ENCODE data around the gene RFT1.
A peak's percentile ranks its signal among the peaks of the same experiment; 100 is the strongest.
"Not testable (repeated sequence)": the region's sequence is repeated elsewhere in the genome, so short reads cannot be mapped to it uniquely, and the experiment has no call there.

Gene RFT1

GRCh38 chr3:53065841-53066480 lies 64.3 kb downstream of the RFT1 start:
- no peak for DNase-seq

GRCh38 chr3:53062905-53063304 lies 67.3 kb downstream of the RFT1 start:
- DNase-seq, result no peak

DNA sequence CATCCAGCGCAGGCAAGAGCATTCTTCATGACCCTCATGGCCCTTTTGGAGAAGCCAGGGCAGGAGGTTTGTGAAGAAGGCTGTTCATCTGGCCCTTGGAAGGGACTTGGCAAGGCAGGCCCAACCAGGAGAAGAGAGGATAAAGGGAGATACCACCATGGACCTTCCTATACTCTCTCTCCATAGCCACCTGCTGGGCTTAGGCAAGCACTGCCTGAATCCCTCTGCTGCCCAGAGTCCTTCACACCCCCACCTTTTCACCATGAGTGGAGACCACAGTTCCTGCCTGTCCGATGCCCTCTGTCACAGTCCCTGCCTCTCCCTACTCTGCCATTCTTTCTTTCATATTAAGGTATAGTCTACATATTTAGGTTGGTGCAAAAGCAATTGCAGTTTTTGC lies 73.8 kb downstream of the RFT1 start:
- DNase-seq, result no peak

DNA sequence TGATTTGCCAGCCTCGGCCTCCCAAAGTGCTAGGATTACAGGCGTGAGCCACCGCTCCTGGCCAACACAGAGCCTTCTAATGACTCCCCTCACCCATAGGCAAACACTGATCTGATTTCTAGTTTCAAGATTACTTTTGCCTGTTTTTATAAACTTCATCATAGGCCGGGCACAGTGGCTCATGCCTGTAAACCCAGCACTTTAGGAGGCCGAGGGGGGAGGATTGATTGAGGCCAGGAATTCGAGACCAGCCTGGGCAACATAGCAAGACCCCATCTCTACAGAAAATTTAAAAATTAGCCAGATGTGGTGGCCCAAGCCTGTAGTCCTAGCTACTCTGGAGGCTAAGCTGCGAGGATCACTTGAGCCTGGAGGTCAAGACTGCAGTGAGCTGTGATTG lies 76.0 kb downstream of the RFT1 start:
- not testable (repeated sequence) for DNase-seq

DNA sequence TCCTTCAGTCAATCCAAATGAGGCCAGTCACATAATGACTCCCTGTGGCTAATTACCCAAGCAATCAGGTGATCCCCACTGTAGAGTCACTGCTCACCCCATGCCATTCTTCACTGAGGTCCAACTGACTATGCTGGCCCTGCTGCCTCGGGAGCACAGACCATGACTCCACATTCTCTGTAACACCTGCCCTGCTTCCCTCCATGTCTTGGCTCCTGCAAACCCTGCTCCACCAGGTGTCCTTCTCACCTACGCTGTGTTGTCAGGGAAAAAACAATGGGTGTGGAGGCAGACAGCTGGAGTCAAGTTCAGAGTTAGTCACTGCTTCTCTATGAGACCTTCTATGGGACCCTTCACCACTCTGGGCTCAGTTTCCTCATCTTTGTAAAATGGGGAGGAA lies 78.3 kb downstream of the RFT1 start:
- no peak for DNase-seq

DNA sequence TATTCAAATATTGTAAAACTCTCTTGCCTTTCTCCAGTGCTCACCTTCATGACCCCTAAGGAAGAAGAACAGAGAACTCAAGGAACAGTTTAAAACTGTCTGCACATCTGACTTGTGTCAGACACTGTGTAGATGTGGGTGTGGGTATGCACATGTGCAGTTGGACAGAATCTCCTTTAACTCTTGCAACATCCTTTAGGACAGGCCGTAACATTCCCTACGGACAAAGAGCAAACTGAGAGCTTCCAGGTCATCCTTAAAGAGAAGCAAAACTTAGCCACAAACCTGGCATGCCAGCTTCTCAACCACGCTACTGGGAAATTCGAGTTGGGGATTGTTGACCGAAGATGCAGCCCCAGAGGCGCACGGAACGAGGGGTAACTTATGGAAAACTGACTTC lies 80.2 kb downstream of the RFT1 start:
- DNase-seq, result no peak

GRCh38 chr3:53046171-53047170 lies 83.8 kb downstream of the RFT1 start:
- peak; percentile 75 for DNase-seq

- DNase-seq, result peak; percentile 89
Measured at GRCh38 chr3:53045518-53046170, 84.6 kb downstream of the RFT1 start, which contains the start of gene SFMBT1. Gene SFMBT1 (minus strand): TSS chr3:53046073. CDS start chr3:52969128, 76,945 bp downstream.

DNA sequence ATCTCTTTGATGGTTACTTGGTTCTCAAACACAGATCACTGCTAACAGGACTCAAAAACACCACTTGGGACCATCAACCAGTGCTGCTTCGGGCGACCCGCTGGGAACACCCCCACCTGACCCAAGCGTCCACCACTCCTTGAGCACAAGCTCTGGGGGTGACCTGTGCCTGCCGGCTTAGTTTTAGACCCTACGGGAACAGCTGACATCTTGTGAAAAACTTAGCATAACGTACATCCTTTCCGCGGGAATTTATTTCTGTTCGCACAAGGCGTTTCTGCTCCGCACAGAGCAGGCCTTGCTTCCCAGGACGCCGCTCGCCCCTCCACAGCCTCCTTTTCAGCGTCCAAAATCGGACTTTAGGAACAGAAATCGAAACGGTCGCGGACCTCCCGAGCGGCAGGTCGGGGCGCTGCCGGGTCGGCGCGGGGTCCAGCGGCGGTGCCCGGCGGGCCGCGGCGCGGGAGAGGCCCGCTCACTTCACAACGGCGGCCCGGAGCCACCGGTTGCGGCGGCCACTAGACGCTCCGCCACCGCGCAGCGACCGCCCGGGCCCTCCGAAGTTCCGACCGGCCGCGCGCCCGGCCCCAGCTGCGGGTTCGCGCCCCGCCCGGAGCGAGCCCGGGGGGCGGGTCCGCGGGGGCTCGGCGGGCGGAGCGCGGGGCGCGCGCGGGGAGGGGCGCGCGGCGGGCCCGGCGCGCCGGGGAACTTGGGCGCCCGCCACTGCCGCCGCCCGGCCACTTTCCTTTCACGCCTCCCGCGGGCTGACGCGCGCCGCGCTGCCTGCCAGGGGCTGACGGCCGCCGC lies 85.3 kb downstream of the RFT1 start:
- DNase-seq, result peak; percentile 77

GRCh38 chr3:53044371-53044710 lies 85.9 kb downstream of the RFT1 start:
- DNase-seq, result no peak

DNA sequence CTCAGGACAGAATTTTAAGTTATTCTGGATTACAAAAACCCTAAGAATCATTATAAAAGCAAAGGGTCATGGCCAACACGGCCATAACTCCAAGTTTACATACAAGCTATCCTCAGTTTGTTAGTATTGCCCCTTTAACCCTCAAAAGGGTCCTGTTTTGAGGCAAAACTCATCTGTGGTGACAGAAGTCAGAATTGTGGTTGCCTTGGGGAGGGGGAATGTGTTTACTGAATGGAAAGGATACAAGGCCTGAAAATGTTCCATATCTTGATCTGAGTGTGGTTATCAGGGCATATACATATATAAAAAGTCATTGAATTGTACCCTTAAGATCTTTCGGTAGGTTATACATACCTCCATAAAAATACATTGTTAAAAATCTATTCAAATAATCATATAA lies 86.5 kb downstream of the RFT1 start:
- no peak for DNase-seq

DNA sequence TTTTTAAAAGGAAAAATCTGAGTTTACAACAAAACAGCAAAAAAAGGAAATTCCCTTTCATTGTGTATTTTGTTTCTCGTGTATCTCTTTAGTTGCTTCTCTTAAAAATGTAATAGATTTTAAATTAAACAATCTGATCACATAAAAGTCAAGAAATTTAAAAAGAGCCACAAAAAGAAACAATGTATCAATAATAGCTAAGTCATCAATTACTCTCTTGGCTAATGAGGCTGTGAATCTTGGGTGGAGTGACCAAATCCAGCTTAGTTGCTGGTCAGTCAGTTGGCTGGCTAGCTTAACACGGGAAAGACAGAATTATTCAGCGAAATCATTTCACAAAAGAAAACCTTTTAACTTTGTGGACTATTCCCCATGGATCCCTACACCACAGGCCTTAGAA lies 87.6 kb downstream of the RFT1 start:
- no peak for DNase-seq

- DNase-seq, result no peak
Measured at GRCh38 chr3:53040351-53040820, 89.8 kb downstream of the RFT1 start.

GRCh38 chr3:53039376-53039752 lies 90.9 kb downstream of the RFT1 start:
- no peak for DNase-seq

- no peak for DNase-seq
Measured at GRCh38 chr3:53038679-53039375, 91.4 kb downstream of the RFT1 start.

Measured in CD4-positive, alpha-beta T cell treated with Interleukin-17A for 4 hours (primary cell).